ENCODE measurements around the gene CACNA2D4. TPM values are rescaled to one million over a fixed set of nuclear protein-coding genes. Genes with fewer than 3 reads are reported as not detected.

Gene CACNA2D4
- total RNA-seq, 4 donors from 2014 or later = 0.25 to 3.1 (median 0.68) TPM

GRCh38 chr12:1869145-1869544 lies 49.3 kb downstream of the CACNA2D4 start:
- H3K36me3 ChIP-seq = no peaks in the 10 kb centered on the region
- no peaks in the 10 kb centered on the region for H3K9me3 ChIP-seq
- in situ Hi-C loops (cut with MboI; ENCODE audit: low sequenced_read_pairs in 4 of 4) = no loop called here
- TF ChIP-seq POLR2A (IDR thresholded peaks at IDR 0.05) = no peak
- H3K27me3 ChIP-seq = peaks cover 0 to 11% (median 4%) of the 10 kb centered on the region in 3 donors
- H3K27ac ChIP-seq = no peak overlapping the region
- ATAC-seq = no peak
- no peak overlapping the region for H3K4me3 ChIP-seq
- no peak for DNase-seq
- no peaks in the 10 kb centered on the region for H3K4me1 ChIP-seq
- intact Hi-C loops (cut with DNase I; ENCODE audit: low total_unique reads) = no loop called here

GRCh38 chr12:1865284-1865866 lies 53.1 kb downstream of the CACNA2D4 start:
- Histone ChIP-seq H3K4me3 (no peak overlapping the region), H3K27ac (no peak overlapping the region), H3K4me1 (no peaks in the 10 kb centered on the region), H3K9me3 (no peaks in the 10 kb centered on the region), H3K27me3 (peaks cover 0 to 11% (median 4%) of the 10 kb centered on the region in 3 donors), H3K36me3 (no peaks in the 10 kb centered on the region)
- intact Hi-C loops (cut with DNase I; ENCODE audit: low total_unique reads) = no loop called here
- ATAC-seq (no peak), DNase-seq (no peak)
- in situ Hi-C loops (cut with MboI; ENCODE audit: low sequenced_read_pairs in 4 of 4) = no loop called here
- TF ChIP-seq CTCF (IDR thresholded peaks at IDR 0.05 in 4 of 5, conservative IDR thresholded peaks at IDR 0.05 in 1 of 5) (no peak), POLR2A (IDR thresholded peaks at IDR 0.05) (no peak)

GRCh38 chr12:1864867-1865266 lies 53.6 kb downstream of the CACNA2D4 start:
- Histone ChIP-seq H3K4me1 (no peaks in the 10 kb centered on the region), H3K9me3 (no peaks in the 10 kb centered on the region), H3K4me3 (no peak overlapping the region), H3K27me3 (peaks cover 0 to 11% (median 4%) of the 10 kb centered on the region in 3 donors), H3K27ac (no peak overlapping the region), H3K36me3 (no peaks in the 10 kb centered on the region)
- intact Hi-C loops (cut with DNase I; ENCODE audit: low total_unique reads) (no loop called here), in situ Hi-C loops (cut with MboI; ENCODE audit: low sequenced_read_pairs in 4 of 4) (no loop called here)
- TF ChIP-seq POLR2A (IDR thresholded peaks at IDR 0.05) (no peak), CTCF (IDR thresholded peaks at IDR 0.05 in 4 of 5, conservative IDR thresholded peaks at IDR 0.05 in 1 of 5) (no peak)
- ATAC-seq = no peak
- DNase-seq = no peak

- no peaks in the 10 kb centered on the region for H3K36me3 ChIP-seq
- ATAC-seq (no peak), DNase-seq (no peak)
- TF ChIP-seq CTCF (IDR thresholded peaks at IDR 0.05 in 4 of 5, conservative IDR thresholded peaks at IDR 0.05 in 1 of 5) (no peak), POLR2A (IDR thresholded peaks at IDR 0.05) (no peak)
- no peaks in the 10 kb centered on the region for H3K9me3 ChIP-seq
- H3K27me3 ChIP-seq = peaks cover 0 to 11% (median 4%) of the 10 kb centered on the region in 3 donors
- no peak overlapping the region for H3K4me3 ChIP-seq
- no peak overlapping the region for H3K27ac ChIP-seq
- no peaks in the 10 kb centered on the region for H3K4me1 ChIP-seq
- in situ Hi-C loops (cut with MboI; ENCODE audit: low sequenced_read_pairs in 4 of 4) = no loop called here
- intact Hi-C loops (cut with DNase I; ENCODE audit: low total_unique reads) = no loop called here
Observed at GRCh38 chr12:1864456-1864855, 54.0 kb downstream of the CACNA2D4 start.

- no peak for DNase-seq
- Histone ChIP-seq H3K36me3 (no peaks in the 10 kb centered on the region), H3K27me3 (peaks cover 0 to 11% (median 4%) of the 10 kb centered on the region in 3 donors), H3K27ac (no peak overlapping the region), H3K4me1 (no peaks in the 10 kb centered on the region), H3K9me3 (no peaks in the 10 kb centered on the region), H3K4me3 (no peak overlapping the region)
- TF ChIP-seq CTCF (IDR thresholded peaks at IDR 0.05 in 4 of 5, conservative IDR thresholded peaks at IDR 0.05 in 1 of 5) (no peak), POLR2A (IDR thresholded peaks at IDR 0.05) (no peak)
- no peak for ATAC-seq
- in situ Hi-C loops (cut with MboI; ENCODE audit: low sequenced_read_pairs in 4 of 4) (no loop called here), intact Hi-C loops (cut with DNase I; ENCODE audit: low total_unique reads) (no loop called here)
Observed at GRCh38 chr12:1863823-1864222, 54.6 kb downstream of the CACNA2D4 start.
